GM23338 (cell line): ENCODE measurements around the gene BUB1B. TPM values are rescaled to one million over a fixed set of nuclear protein-coding genes. Genes with fewer than 3 reads are reported as not detected.

Experiments
- ATAC-seq: fragments of 200-7000 bp; cut with Tn5 transposase; 3 replicates; pipeline ENCODE4 v1.9.1; 2020
- DNase-seq: peaks from one replicate; pipeline ENCODE4 v3.0.0-alpha.2; 2015; ENCODE audit warnings: low spot score
- H2AFZ ChIP-seq: fragments of 200-600 bp; sonication (generic); 2 replicates; pipeline ENCODE4 v1.8.0; 2016; ENCODE audit warnings: antibody characterized with exemption, mild to moderate bottlenecking, moderate library complexity
- H3F3A ChIP-seq: fragments of 200-600 bp; sonication (generic); replicated peaks from 2 replicates; pipeline ENCODE4 v1.8.0; 2017; ENCODE audit warnings: antibody characterized with exemption, mixed run types, low read depth
- H3K27ac ChIP-seq: fragments of 200-600 bp; sonication (generic); 2 replicates; pipeline ENCODE4 v1.6.1; 2016; ENCODE audit warnings: low read depth
- H3K27me3 ChIP-seq: fragments of 200-600 bp; sonication (generic); 2 replicates; pipeline ENCODE4 v1.8.0; 2016; ENCODE audit warnings: mild to moderate bottlenecking, mixed run types, moderate library complexity; ENCODE audit not compliant: insufficient read depth
- H3K36me3 ChIP-seq: fragments of 200-600 bp; sonication (generic); 2 replicates; pipeline ENCODE4 v1.8.0; 2016; ENCODE audit warnings: mild to moderate bottlenecking; ENCODE audit not compliant: insufficient read depth
- H3K4me1 ChIP-seq: fragments of 200-600 bp; sonication (generic); 2 replicates; pipeline ENCODE4 v1.8.0; 2016; ENCODE audit warnings: mild to moderate bottlenecking, moderate library complexity; ENCODE audit not compliant: insufficient read depth
- H3K4me2 ChIP-seq: fragments of 200-600 bp; sonication (generic); 2 replicates; pipeline ENCODE4 v1.7.1; 2017; ENCODE audit warnings: mixed run types
- H3K4me3 ChIP-seq: fragments of 200-600 bp; sonication (generic); 2 replicates; pipeline ENCODE4 v1.6.1; 2016; ENCODE audit warnings: mixed run types
- H3K79me2 ChIP-seq: fragments of 200-600 bp; sonication (generic); replicated peaks from 2 replicates; pipeline ENCODE4 v1.8.0; 2017; ENCODE audit warnings: mild to moderate bottlenecking; ENCODE audit not compliant: insufficient read depth
- H3K9me2 ChIP-seq: fragments of 200-600 bp; sonication (generic); 2 replicates; pipeline ENCODE4 v1.8.0; 2017; ENCODE audit not compliant: insufficient read depth
- H4K20me1 ChIP-seq: fragments of 200-600 bp; sonication (generic); replicated peaks from 2 replicates; pipeline ENCODE4 v1.8.0; 2017; ENCODE audit warnings: mild to moderate bottlenecking; ENCODE audit not compliant: insufficient read depth
- H3K27ac Mint-ChIP-seq: 2 replicates; pipeline ENCODE4 v1.8.0; 2020; ENCODE audit warnings: inconsistent platforms, mild to moderate bottlenecking, moderate library complexity, mixed read lengths
- H3K27me3 Mint-ChIP-seq: 3 replicates; pipeline ENCODE4 v1.8.0; 2022; ENCODE audit warnings: low read depth, mild to moderate bottlenecking, moderate library complexity, mixed read lengths, inconsistent platforms; ENCODE audit not compliant: insufficient read depth, poor library complexity
- H3K36me3 Mint-ChIP-seq: 3 replicates; pipeline ENCODE4 v1.8.0; 2021; ENCODE audit warnings: low read depth, mild to moderate bottlenecking, inconsistent platforms, moderate library complexity, mixed read lengths
- H3K4me1 Mint-ChIP-seq: 3 replicates; pipeline ENCODE4 v1.8.0; 2020; ENCODE audit warnings: mild to moderate bottlenecking, inconsistent platforms, mixed read lengths
- H3K4me3 Mint-ChIP-seq: 3 replicates; pipeline ENCODE4 v1.8.0; 2021; ENCODE audit warnings: moderate library complexity, mild to moderate bottlenecking, inconsistent platforms, mixed read lengths
- H3K9me3 Mint-ChIP-seq: 3 replicates; pipeline ENCODE4 v1.8.0; 2020; ENCODE audit warnings: moderate library complexity, mild to moderate bottlenecking, inconsistent platforms, mixed read lengths
- CREB1 ChIP-seq: fragments of 250-450 bp; sonication (Bioruptor Pico); IDR thresholded peaks from 2 replicates; pipeline ENCODE4 v1.5.0; 2020; ENCODE audit warnings: low read depth, mild to moderate bottlenecking, moderate library complexity
- EZH2 ChIP-seq: fragments of 200-600 bp; sonication (generic); IDR thresholded peaks from one replicate; pipeline ENCODE4 v1.8.0; 2017; ENCODE audit warnings: antibody characterized with exemption, mild to moderate bottlenecking, low read depth; ENCODE audit not compliant: unreplicated experiment
- EZH2phosphoT487 ChIP-seq: fragments of 200-600 bp; sonication (generic); IDR thresholded peaks from one replicate; pipeline ENCODE4 v1.8.1; 2018; ENCODE audit warnings: antibody characterized with exemption; ENCODE audit not compliant: unreplicated experiment
- NANOG ChIP-seq: IDR thresholded peaks from 2 replicates; pipeline ENCODE4 v1.6.1; 2016; ENCODE audit warnings: antibody characterized with exemption, borderline replicate concordance
- ZNF114 ChIP-seq: fragments of 250-450 bp; sonication (Bioruptor Pico); IDR thresholded peaks from 2 replicates; pipeline ENCODE4 v1.5.0; 2020; ENCODE audit warnings: mild to moderate bottlenecking, moderate library complexity
- ZNF331 ChIP-seq: fragments of 250-450 bp; sonication (Bioruptor Pico); IDR thresholded peaks from 2 replicates; pipeline ENCODE4 v1.5.0; 2020; ENCODE audit warnings: low read depth, mild to moderate bottlenecking, moderate library complexity
- polyA plus RNA-seq: library from polyadenylated mRNA; unstranded; fragments of >200 nt; fragmentation: Nextera tagmentation; extraction: Ambion mirVana; gene quantifications from 2 replicates; pipeline ENCODE4 v1.2.1, GENCODE V29; 2016
- total RNA-seq: library from RNA; depleted of rRNA; stranded (reverse); fragments of >200 nt; shearing (Covaris generic); gene quantifications from 2 replicates; pipeline ENCODE4 v1.2.3, GENCODE V29; 2014
- TF ChIP-seq, protein P1 (sequence below), 2 experiments: fragments of 200-600 bp in 1 of 2; sonication (generic) in 1 of 2; conservative IDR thresholded peaks; 2 replicates each; pipeline versions ENCODE4 v1.5.1 to v1.6.1; 2016 to 2017; ENCODE audit warnings: antibody characterized with exemption in 2 of 2, low read depth in 2 of 2, mild to moderate bottlenecking in 2 of 2, moderate library complexity in 1 of 2
- TF ChIP-seq, protein P2 (sequence below): fragments of 250-450 bp; sonication (Bioruptor Pico); IDR thresholded peaks from 2 replicates; pipeline ENCODE4 v1.5.0; 2020; ENCODE audit warnings: mild to moderate bottlenecking, moderate library complexity
- TF ChIP-seq, protein P3 (sequence below): IDR thresholded peaks from one replicate; pipeline ENCODE4 v1.6.1; 2018; ENCODE audit warnings: antibody characterized with exemption; ENCODE audit not compliant: unreplicated experiment

The BUB1B gene
- total and polyA plus RNA-seq, 2 experiments from 2014 or later = 77.7 to 160 TPM

DNA sequence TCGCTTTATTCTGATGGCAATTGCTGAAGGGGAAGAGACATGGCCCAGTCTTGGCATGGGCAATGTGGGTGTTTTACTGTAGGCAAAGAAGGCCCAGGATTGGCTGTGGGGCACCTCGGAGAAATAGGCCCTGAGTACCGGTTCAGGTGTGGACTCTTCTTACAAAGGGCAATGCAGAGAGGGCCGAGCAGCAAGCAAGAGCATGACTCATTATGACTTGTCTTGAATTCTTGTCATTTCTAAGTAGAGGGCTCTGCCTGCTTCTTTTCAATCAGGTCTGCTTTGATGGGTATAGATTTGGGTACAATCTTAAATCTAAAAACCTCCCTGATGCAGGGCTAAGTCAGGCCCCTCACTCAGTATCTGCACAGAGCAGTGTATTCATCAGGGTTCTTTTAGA, 14.8 kb upstream of the BUB1B start:
- H3K27me3 Mint-ChIP-seq = peaks cover 4% of the 10 kb centered on the region

DNA sequence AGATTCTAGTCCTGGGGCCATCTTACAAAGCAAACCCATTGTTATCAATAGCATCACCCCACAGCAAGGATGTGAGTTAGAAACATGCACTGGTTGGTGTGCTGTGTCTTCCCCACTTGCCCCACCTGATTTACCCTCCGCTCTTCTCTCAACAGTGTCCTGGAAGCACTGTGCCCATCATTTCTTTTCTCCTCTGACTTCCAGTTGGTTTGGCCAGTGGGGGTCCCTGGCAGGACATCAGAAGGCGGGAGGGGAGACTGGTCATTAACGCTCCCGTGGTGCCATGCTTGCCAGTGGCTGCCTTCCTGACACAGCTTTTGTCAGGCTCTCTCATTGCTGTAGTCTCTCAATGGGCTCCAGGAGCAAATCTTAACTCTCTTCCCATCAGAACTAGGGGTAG, 11.5 kb upstream of the BUB1B start:
- 0 out of 2 replicates have a peak, but pooled peaks cover 6% of the 10 kb centered on the region for H3K4me1 ChIP-seq
- Mint-ChIP-seq H3K9me3 (no peaks in the 10 kb centered on the region; the same call in 2 of the 3 replicates), H3K4me1 (peaks cover 8% of the 10 kb centered on the region), H3K27ac (no peak overlapping the region), H3K36me3 (no peaks in the 10 kb centered on the region; the same call in 2 of the 3 replicates), H3K27me3 (peaks cover 4% of the 10 kb centered on the region), H3K4me3 (no peak overlapping the region)
- no peak overlapping the region for H2AFZ ChIP-seq
- H3K27me3 ChIP-seq = no peaks in the 10 kb centered on the region
- no peak overlapping the region for H3K4me3 ChIP-seq
- H3K9me2 ChIP-seq = peaks cover 5% of the 10 kb centered on the region; the same call in 1 of the 2 replicates
- H3K27ac ChIP-seq = no peak overlapping the region
- no peak overlapping the region for H3K4me2 ChIP-seq
- H4K20me1 ChIP-seq = no peaks in the 10 kb centered on the region
- no peaks in the 10 kb centered on the region; the same call in 1 of the 2 replicates for H3F3A ChIP-seq
- H3K36me3 ChIP-seq = no peaks in the 10 kb centered on the region
- DNase-seq = no peak
- no peak for ATAC-seq
- H3K79me2 ChIP-seq = no peaks in the 10 kb centered on the region
- TF ChIP-seq ZNF114 (CRISPR knock-in tag) = no peak
- no peak for TF ChIP-seq ZNF331 (CRISPR knock-in tag)
- TF ChIP-seq, protein P1, sequence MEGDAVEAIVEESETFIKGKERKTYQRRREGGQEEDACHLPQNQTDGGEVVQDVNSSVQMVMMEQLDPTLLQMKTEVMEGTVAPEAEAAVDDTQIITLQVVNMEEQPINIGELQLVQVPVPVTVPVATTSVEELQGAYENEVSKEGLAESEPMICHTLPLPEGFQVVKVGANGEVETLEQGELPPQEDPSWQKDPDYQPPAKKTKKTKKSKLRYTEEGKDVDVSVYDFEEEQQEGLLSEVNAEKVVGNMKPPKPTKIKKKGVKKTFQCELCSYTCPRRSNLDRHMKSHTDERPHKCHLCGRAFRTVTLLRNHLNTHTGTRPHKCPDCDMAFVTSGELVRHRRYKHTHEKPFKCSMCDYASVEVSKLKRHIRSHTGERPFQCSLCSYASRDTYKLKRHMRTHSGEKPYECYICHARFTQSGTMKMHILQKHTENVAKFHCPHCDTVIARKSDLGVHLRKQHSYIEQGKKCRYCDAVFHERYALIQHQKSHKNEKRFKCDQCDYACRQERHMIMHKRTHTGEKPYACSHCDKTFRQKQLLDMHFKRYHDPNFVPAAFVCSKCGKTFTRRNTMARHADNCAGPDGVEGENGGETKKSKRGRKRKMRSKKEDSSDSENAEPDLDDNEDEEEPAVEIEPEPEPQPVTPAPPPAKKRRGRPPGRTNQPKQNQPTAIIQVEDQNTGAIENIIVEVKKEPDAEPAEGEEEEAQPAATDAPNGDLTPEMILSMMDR (conservative IDR thresholded peaks at IDR 0.05; ENCODE audit: low read depth in 2 of 2) = no peak
- TF ChIP-seq, protein P2, sequence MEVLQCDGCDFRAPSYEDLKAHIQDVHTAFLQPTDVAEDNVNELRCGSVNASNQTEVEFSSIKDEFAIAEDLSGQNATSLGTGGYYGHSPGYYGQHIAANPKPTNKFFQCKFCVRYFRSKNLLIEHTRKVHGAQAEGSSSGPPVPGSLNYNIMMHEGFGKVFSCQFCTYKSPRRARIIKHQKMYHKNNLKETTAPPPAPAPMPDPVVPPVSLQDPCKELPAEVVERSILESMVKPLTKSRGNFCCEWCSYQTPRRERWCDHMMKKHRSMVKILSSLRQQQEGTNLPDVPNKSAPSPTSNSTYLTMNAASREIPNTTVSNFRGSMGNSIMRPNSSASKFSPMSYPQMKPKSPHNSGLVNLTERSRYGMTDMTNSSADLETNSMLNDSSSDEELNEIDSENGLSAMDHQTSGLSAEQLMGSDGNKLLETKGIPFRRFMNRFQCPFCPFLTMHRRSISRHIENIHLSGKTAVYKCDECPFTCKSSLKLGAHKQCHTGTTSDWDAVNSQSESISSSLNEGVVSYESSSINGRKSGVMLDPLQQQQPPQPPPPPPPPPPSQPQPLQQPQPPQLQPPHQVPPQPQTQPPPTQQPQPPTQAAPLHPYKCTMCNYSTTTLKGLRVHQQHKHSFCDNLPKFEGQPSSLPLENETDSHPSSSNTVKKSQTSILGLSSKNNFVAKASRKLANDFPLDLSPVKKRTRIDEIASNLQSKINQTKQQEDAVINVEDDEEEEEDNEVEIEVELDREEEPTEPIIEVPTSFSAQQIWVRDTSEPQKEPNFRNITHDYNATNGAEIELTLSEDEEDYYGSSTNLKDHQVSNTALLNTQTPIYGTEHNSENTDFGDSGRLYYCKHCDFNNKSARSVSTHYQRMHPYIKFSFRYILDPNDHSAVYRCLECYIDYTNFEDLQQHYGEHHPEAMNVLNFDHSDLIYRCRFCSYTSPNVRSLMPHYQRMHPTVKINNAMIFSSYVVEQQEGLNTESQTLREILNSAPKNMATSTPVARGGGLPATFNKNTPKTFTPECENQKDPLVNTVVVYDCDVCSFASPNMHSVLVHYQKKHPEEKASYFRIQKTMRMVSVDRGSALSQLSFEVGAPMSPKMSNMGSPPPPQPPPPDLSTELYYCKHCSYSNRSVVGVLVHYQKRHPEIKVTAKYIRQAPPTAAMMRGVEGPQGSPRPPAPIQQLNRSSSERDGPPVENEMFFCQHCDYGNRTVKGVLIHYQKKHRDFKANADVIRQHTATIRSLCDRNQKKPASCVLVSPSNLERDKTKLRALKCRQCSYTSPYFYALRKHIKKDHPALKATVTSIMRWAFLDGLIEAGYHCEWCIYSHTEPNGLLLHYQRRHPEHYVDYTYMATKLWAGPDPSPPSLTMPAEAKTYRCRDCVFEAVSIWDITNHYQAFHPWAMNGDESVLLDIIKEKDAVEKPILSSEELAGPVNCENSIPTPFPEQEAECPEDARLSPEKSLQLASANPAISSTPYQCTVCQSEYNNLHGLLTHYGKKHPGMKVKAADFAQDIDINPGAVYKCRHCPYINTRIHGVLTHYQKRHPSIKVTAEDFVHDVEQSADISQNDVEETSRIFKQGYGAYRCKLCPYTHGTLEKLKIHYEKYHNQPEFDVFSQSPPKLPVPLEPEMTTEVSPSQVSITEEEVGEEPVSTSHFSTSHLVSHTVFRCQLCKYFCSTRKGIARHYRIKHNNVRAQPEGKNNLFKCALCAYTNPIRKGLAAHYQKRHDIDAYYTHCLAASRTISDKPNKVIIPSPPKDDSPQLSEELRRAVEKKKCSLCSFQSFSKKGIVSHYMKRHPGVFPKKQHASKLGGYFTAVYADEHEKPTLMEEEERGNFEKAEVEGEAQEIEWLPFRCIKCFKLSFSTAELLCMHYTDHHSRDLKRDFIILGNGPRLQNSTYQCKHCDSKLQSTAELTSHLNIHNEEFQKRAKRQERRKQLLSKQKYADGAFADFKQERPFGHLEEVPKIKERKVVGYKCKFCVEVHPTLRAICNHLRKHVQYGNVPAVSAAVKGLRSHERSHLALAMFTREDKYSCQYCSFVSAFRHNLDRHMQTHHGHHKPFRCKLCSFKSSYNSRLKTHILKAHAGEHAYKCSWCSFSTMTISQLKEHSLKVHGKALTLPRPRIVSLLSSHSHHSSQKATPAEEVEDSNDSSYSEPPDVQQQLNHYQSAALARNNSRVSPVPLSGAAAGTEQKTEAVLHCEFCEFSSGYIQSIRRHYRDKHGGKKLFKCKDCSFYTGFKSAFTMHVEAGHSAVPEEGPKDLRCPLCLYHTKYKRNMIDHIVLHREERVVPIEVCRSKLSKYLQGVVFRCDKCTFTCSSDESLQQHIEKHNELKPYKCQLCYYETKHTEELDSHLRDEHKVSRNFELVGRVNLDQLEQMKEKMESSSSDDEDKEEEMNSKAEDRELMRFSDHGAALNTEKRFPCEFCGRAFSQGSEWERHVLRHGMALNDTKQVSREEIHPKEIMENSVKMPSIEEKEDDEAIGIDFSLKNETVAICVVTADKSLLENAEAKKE = no peak
- no peak for TF ChIP-seq NANOG
- TF ChIP-seq EZH2phosphoT487 = no peak

More for the DNA sequence above, 14.8 kb upstream of the BUB1B start:
- TF ChIP-seq, protein P3, sequence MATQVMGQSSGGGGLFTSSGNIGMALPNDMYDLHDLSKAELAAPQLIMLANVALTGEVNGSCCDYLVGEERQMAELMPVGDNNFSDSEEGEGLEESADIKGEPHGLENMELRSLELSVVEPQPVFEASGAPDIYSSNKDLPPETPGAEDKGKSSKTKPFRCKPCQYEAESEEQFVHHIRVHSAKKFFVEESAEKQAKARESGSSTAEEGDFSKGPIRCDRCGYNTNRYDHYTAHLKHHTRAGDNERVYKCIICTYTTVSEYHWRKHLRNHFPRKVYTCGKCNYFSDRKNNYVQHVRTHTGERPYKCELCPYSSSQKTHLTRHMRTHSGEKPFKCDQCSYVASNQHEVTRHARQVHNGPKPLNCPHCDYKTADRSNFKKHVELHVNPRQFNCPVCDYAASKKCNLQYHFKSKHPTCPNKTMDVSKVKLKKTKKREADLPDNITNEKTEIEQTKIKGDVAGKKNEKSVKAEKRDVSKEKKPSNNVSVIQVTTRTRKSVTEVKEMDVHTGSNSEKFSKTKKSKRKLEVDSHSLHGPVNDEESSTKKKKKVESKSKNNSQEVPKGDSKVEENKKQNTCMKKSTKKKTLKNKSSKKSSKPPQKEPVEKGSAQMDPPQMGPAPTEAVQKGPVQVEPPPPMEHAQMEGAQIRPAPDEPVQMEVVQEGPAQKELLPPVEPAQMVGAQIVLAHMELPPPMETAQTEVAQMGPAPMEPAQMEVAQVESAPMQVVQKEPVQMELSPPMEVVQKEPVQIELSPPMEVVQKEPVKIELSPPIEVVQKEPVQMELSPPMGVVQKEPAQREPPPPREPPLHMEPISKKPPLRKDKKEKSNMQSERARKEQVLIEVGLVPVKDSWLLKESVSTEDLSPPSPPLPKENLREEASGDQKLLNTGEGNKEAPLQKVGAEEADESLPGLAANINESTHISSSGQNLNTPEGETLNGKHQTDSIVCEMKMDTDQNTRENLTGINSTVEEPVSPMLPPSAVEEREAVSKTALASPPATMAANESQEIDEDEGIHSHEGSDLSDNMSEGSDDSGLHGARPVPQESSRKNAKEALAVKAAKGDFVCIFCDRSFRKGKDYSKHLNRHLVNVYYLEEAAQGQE = no peak
- no peak for TF ChIP-seq EZH2phosphoT487
- TF ChIP-seq CREB1 (CRISPR knock-in tag) = no peak
- TF ChIP-seq EZH2 = no peak
- peaks cover 5% of the 10 kb centered on the region; the same call in 1 of the 2 replicates for H3K9me2 ChIP-seq
- DNase-seq = no peak
- no peaks in the 10 kb centered on the region for H4K20me1 ChIP-seq
- H3K4me2 ChIP-seq = no peak overlapping the region
- H3K27me3 ChIP-seq = no peaks in the 10 kb centered on the region
- no peak overlapping the region for H3K4me3 ChIP-seq
- H3K4me3 Mint-ChIP-seq = no peak overlapping the region
- peaks cover 3% of the 10 kb centered on the region; the same call in 2 of the 3 replicates for H3K4me1 Mint-ChIP-seq
- ATAC-seq = no peak
- H2AFZ ChIP-seq = 0 out of 2 replicates have a peak overlapping the region, but pooled peaks have one; percentile 23
- H3K79me2 ChIP-seq = no peaks in the 10 kb centered on the region
- no peaks in the 10 kb centered on the region; the same call in 1 of the 2 replicates for H3K4me1 ChIP-seq
- no peaks in the 10 kb centered on the region; the same call in 2 of the 3 replicates for H3K36me3 Mint-ChIP-seq
- no peaks in the 10 kb centered on the region for H3K36me3 ChIP-seq
- H3F3A ChIP-seq = no peaks in the 10 kb centered on the region; the same call in 1 of the 2 replicates
- no peak overlapping the region for H3K27ac ChIP-seq
- no peak overlapping the region for H3K27ac Mint-ChIP-seq
- no peaks in the 10 kb centered on the region; the same call in 2 of the 3 replicates for H3K9me3 Mint-ChIP-seq
